GM20431 (cell line): ENCODE results near the gene ENTHD1.
"Not testable (repeated sequence)": the region's sequence is repeated elsewhere in the genome, so short reads cannot be mapped to it uniquely, and the experiment has no call there.

Experiments
- in situ Hi-C: fragments of 300-500 bp; cut with MseI, MboI; formaldehyde crosslinking; loops from one replicate; pipeline ENCODE4 v1.15.0; 2020; ENCODE audit warnings: low sequenced_read_pairs; ENCODE audit not compliant: unreplicated experiment

ENTHD1 gene

DNA sequence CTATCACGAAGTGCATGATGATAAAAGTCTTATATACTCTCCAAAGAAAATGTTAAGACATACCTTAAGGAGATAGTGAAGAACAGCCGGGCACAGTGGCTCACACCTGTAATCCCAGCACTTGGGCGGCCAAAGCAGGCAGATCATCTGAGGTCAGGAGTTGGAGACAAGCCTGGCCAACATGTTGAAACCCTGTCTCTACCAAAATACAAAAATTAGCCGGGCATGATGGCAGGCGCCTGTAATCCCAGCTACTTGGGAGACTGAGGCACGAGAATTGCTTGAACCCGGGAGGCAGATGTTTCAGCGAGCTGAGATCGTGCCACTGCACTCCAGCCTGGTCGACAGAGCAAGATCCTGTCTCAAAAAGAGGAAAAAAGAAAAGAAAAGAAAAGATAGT is 10.5 kb upstream of the ENTHD1 start:
- in situ Hi-C loops: not testable (repeated sequence)

DNA sequence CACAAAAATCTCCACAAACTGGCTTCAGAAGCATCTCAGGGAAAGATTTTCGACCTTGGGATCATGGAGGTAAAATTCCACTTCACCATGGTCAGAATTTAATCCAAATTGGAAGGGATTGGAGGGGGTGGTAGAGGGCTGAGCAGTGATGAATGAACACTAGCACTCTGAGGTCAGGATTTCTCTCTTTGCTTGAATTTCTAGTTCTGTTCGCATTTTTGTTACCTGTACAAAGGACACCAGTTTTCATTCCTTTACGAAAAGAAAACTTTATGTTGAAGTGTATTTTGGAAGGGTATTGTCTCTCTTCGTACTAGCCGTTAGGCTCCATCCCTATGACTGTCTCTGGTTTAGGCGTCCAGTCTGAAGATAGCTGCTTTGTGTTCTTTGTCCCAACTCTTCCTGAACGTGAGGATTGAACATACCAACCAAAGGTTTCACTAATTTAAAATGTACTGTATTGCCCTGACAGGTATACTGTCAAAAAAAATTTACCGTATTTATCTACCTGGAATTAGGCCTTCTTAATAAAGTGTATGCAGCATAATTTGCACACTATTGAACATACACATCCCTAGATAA is 8.1 kb upstream of the ENTHD1 start:
- in situ Hi-C loops: no loop called here

DNA sequence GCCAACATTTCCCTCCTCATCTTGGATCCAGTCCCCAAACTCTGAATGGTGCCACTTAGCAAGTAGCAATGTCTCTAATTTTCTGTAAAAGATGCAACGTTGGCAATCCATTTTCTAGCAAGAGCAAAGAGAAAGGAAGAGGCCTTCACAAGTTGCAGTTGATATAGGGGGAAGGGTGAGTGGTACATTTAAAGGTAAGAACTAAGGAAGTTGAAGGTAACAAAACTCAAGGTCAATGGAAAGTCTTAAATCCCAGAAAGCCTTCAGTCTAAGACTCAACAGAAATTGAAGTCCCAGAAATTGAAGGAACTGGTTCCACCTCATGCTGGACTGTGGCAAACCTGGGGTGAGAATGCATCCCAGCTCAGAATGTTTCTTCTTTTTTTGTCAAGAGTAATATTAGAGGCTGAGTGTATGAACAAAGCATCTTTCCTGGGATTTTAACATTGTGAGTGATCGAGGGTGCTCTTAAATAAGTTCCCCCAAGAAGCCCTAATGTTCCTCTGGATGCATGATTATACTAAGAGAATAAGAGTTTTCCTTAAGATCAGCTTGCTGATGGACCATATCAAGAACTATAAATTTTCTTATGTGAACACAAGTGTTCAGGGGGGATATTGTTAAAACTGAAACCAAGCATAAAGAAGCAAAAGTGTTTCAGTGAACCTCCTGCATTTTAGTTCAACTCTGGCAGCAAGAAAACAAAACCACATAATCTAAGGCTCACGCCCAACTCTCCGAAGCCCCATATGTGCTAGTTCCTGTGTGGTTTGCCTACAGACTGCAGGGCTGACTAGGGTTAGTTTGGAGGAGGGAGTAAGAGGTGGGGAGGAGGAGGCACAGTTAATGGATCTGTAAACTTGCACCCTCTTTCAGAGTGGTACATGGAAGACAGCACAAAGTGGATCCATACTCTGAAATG is 7.0 kb upstream of the ENTHD1 start, which contains the start of gene GRAP2:
Gene GRAP2, plus strand, starts transcription at position 779 of the 922 bp plus-strand sequence. CDS start 46,023 bp downstream, outside the sequence.
- in situ Hi-C loops: no loop called here

DNA sequence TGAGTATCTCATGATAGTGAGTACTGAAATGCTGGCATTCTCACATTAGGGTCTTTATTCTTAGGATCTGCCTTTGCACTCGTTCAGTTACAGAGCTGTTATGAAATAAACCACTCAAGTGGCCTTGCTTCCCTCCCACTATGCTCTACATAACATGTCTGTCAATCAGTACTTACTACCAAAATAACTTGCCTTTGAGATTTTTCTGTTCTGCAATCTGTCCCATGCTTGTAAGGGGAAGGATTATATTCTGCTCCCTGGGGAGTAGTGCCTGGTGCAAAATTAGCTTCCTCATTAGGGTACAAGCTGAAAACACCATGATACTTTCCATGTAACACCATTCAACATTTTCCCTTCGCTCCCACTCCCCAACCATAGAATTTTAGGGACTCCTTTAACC is 5.4 kb upstream of the ENTHD1 start:
- in situ Hi-C loops: no loop called here

DNA sequence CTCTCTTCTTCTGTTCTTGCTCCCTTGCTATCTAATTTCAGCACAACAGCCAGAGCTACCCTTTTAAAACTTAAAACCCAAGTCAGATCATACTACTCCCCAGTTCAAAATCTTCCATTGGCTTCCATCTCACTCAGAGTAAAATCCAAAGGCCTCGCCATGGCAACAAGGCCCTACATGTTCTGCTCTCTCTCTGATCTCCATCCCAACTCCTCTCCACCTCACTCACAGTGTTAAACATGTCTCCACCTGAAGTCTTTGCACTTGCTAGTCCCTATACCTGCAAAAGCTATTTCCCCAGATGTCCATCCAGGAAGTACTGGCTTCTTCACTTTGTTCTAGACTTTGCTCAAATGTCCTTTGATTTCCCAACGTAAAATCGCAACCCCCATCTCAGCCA is 4.3 kb upstream of the ENTHD1 start:
- in situ Hi-C loops: no loop called here

DNA sequence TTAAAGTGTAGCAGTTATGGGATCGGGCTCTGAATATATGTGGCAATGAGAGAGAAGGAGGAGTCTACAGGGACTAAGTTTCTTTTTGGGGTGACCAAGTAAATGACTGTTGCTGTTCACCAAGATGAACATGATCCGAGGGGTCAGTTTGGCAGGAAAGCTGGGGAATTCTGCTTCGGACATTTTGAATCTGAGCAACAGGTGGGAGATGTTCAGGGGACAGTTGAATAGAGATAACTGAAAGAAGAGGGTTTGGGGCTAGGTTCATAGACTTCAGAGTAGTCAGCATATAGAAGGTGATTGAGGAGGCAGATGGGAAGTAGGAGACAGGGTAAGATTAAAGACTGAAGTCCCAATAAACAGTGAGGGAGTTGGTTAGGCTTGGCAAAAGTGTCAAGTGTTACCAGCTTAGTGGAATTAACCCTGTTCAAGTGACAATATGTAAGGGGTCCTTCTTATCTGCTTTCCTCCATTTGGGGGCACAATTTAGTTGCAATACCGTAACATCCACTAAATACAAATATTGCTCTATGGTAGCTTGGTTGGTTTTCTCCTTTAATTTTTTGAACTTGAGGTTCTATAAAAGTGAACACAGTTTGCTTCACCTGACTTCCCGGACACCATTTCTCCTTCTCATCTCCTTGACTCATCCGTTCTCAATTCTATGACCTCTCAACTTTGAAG is 2.9 kb upstream of the ENTHD1 start:
- in situ Hi-C loops: no loop called here

DNA sequence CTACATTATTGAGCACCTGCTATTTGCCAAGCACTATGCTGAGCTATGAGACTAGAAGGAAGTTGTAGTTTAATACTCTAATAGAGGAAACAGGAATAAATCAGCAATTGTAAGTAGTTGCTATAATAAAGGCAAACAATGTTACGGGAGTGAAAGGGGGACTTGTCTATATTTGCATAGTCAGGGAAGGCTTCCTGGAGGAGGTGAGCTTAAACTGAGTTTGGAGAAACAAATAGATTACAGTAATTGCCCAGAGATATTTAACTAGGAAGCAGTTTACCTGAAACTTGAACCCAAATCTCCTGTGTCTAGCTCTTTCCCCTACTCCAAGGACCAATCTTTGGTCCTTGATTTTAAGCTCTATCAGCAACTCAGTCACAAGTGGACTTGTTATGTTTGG is 2.1 kb upstream of the ENTHD1 start:
- in situ Hi-C loops: no loop called here

DNA sequence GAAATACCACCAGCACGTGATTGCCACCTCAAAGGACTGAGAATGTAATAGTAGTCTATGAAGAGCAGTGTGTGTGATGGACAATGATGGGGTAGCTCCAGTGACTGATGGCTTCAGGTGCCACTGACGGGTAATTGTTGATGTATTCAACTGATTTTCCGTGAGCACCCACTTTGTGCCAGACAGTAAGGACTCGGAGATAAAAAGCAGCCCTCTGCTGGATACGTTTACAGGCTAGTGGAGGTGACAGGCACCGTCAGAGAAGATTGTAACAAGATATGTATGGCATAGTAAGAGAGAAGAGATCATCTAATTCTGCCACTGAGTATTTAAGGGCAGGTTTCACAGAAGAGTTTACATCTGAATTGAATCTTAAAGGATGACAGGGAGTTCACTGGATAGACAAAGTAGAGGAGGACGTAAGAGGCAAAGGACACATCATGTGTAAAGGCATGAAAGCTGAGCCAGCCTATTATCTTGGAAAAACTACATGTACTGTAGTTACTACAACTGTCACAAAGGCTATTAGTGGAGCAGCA is 1.1 kb upstream of the ENTHD1 start:
- in situ Hi-C loops: no loop called here

DNA sequence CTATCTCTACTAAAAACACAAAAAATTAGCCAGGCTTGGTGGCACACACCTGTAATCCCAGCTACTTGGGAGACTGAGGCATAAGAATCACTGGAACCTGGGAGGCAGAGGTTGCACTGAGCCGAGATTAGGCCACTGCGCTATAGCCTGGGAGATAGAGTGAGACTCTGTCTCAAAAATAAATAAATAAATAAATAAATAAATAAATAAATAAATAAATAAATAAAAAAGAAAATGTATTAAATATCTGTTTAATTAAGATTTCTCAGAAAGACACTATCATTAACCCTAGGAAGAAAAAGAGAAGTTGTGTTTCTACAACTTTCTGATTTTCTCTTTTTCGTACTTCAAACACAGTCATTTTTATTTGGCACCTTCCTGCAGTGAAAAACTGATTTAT is 3.6 kb downstream of the ENTHD1 start:
- in situ Hi-C loops: not testable (repeated sequence)

DNA sequence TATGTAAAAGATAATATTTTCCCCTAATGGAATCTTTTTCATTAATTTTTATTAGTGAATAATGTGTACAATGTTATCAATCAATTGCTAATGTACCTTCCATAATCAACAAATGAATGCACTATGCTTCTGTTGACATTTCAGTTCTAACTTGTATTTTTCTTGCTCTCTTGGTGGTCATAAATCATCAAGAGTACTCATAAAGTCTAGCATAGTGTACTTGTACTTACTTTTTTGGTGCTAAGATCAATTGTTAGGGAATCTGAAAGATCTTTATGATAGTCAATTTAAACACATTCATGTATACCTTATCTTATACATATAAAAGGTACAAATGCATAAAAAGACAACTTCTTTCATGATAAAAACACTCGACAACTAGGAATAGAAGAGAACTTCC is 10.5 kb downstream of the ENTHD1 start:
- in situ Hi-C loops: no loop called here

DNA sequence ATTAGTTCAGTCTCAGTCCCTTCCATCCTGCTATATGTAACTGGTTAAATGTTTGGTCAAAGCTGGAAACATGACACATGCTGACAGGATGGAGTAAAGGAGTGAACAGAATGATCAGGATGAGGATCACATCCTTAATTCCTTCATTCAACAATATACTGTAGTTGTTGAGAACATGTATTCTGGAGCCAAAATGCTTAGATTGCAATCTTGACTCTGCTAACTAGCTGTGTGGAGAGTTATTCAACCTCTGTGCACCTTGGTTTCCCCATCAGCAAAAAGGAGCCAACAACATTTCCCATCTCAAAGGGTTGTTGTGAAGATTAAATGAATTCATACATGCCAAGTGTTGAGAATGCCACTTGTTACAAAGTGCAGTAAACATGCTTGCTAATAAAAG is 12.8 kb downstream of the ENTHD1 start:
- in situ Hi-C loops: no loop called here

DNA sequence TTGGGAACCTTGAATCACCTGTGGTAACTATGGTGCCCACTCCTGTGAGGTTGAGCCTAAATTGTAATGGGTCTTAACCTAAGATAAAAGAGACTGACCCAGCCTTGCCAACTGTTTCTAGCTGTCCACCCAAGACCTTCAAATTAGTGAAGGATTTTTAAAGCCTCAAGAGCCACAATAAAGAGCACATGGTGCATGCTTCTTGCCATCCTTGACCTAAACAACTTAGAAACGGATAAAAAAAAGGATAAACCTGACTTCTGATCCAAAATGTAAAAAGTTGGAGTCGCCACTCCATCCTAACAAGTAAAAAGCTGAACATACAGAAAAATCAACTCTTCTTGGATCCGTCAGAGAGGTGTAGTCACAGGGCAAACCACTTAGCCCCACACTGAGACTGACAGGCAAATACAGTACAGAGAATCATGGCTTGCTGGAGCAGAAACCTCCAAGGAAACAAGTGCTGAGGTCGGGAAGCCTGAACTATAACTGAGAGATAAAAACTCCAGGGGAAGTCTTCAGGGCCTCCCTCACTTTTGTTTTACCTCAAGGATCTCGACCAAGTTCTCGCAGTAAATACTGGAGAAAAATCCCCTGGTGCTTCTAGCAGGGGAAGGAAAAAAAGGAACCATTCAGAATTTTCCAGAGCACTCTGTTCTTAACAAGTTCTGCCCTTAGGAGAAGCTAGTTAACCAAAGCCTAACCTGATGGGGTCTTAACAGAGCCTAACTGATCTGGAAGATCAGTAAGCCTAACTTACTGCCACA is 16.3 kb downstream of the ENTHD1 start:
- in situ Hi-C loops: no loop called here

DNA sequence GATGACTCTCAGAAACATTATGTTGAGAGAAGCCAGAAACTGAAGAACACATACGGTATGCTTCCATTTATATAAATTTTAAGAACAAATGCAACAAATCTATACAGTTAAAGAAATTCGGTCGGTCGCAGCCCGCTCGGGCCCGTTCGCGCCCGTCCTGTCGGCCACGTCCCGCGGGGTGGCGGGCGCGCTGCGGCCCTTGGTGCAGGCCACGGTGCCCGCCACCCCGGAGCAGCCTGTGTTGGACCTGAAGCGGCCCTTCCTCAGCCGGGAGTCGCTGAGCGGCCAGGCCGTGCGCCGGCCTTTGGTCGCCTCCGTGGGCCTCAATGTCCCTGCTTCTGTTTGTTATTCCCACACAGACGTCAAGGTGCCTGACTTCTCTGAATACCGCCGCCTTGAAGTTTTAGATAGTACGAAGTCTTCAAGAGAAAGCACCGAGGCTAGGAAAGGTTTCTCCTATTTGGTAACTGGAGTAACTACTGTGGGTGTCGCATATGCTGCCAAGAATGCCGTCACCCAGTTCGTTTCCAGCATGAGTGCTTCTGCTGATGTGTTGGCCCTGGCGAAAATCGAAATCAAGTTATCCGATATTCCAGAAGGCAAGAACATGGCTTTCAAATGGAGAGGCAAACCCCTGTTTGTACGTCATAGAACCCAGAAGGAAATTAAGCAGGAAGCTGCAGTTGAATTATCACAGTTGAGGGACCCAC is 18.2 kb downstream of the ENTHD1 start:
- in situ Hi-C loops: not testable (repeated sequence)

DNA sequence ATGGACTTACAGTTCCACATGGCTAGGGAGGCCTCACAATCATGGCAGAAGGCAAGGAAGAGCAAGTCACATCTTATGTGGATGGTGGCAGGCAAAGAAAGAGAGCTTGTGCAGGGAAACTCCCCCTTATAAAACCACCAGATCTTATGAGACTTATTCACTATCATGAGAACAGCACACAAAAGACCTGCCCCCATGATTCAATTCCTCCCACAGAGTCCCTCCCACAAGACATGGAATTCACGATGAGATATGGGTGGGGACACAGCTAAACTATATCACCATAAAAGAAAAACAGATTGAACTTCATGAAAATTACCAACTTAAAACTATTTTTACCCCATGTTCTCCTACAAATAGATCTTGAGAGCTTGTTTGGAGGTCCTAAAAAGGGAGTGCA is 19.6 kb downstream of the ENTHD1 start:
- in situ Hi-C loops: no loop called here

DNA sequence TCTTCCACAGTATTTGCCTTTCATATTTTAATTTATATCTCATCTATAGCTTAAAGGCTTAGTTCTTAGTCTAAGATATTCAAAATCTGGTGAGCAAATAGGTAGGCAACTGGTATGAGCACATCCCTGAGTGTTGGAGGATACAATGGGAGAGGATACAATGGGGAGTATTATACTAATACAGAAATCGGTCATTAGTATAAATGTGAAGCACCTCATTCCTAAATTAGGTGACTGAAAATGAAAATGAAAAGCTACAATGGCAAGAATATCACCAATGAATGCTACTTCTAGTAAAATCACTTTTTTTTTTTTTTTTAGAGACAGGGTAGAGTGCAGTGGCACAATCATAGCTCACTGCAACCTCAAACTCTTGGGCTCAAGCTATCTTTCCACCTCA is 21.0 kb downstream of the ENTHD1 start:
- in situ Hi-C loops: no loop called here

DNA sequence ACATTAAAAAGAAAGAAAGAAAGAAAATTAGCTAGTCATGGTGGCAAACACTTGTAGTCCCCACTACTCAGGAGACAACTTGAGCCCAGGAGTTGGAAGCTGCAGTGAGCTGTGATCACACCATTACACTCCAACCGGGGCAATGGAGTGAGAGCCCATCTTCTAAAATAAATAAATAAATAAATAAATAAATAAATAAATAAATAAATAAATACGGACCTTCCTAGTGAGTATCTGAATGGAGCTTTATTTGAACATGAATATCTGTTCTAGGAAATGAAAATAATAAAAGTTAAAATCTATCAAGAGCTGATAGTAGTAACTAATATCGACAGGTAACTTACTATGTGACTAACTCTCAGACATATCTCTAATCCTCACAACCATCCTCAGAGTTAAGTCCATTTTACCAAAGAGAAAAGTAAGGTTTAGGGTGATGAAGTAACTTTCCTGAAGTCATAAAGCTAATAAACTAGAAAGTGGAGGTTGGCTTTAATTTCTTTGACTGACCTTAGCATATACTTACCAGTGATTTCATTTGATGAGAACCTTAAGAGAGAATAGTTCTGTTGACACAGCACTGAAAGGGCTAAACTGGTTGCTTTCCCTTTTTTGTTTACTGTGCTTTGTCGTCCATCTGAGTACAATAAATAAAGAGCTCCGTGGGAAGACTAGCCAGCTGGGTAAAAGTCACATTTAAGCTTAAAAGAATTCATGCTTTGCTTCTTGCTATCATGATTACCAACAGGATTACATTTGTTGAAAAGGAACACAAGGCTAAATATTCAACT is 22.4 kb downstream of the ENTHD1 start:
- in situ Hi-C loops: no loop called here

DNA sequence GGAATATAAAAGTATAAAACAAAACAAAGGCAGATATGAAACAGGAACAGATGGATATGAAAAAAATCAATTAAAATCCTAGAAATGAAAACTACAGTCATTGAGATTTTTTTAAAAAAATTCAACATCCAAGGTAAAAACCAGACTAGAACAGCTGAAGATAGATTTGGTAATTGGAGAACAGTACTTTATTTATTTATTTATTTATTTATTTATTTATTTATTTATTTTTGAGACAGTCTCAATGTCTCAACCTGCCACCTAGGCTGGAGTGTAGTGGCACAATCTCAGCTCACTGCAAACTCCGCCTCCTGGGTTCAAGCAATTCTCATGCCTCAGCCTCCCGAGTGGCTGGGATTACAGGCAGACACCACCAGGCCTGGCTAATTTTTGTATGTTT is 23.8 kb downstream of the ENTHD1 start:
- in situ Hi-C loops: not testable (repeated sequence)

DNA sequence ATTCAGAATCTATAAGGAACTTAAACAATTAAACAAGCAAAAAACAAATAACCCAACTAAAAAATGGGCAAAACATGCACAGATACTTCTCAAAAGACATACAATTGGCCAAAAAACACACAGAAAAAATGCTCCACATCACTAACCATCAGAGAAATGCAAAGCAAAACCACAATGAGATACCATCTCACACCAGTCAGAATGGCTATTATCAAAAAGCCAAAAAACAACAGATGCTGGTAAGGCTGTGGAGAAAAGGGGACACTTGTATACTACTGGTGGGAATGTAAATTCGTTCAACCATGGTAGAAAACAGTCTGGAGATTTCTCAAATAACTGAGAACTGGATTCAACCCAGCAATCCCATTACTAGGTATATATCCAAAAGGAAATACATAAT is 24.8 kb downstream of the ENTHD1 start:
- in situ Hi-C loops: no loop called here
